ENCODE results near the gene DAPK1. TPM values are rescaled to one million over a fixed set of nuclear protein-coding genes. Genes with fewer than 3 reads are reported as not detected.

Gene DAPK1
- total and polyA plus RNA-seq, 4 donors: 33.0 to 301 (median 94.1) TPM

GRCh38 chr9:87518702-87519335, 21.2 kb downstream of the DAPK1 start:
- Histone ChIP-seq H3K4me3 (no peak overlapping the region), H3K4me1 (ENCODE audit: control insufficient read depth in 5 of 5, insufficient read depth in 5 of 5, low read length in 5 of 5) (peaks cover 0 to 54% (median 21%) of the 10 kb centered on the region in 5 donors), H3K9me3 (ENCODE audit: control insufficient read depth in 4 of 4, insufficient read depth in 3 of 4, low read length in 3 of 4) (peaks cover 0 to 1% (median 0%) of the 10 kb centered on the region in 4 donors), H3K27me3 (ENCODE audit: control insufficient read depth in 3 of 3, insufficient read depth in 3 of 3, low read length in 2 of 3) (no peaks in the 10 kb centered on the region), H3K9ac (ENCODE audit: insufficient read depth in 1 of 2, low read length in 2 of 2) (no peak overlapping the region), H3K36me3 (ENCODE audit: control insufficient read depth in 4 of 4, insufficient read depth in 4 of 4, low read length in 4 of 4) (peaks cover 0 to 9% (median 2%) of the 10 kb centered on the region in 4 donors), H3K27ac (ENCODE audit: low read depth in 1 of 2, low read length in 1 of 2) (no peak overlapping the region)
- peak; percentile 81 to 97 (median 92) for DNase-seq
- TF ChIP-seq, protein P1, sequence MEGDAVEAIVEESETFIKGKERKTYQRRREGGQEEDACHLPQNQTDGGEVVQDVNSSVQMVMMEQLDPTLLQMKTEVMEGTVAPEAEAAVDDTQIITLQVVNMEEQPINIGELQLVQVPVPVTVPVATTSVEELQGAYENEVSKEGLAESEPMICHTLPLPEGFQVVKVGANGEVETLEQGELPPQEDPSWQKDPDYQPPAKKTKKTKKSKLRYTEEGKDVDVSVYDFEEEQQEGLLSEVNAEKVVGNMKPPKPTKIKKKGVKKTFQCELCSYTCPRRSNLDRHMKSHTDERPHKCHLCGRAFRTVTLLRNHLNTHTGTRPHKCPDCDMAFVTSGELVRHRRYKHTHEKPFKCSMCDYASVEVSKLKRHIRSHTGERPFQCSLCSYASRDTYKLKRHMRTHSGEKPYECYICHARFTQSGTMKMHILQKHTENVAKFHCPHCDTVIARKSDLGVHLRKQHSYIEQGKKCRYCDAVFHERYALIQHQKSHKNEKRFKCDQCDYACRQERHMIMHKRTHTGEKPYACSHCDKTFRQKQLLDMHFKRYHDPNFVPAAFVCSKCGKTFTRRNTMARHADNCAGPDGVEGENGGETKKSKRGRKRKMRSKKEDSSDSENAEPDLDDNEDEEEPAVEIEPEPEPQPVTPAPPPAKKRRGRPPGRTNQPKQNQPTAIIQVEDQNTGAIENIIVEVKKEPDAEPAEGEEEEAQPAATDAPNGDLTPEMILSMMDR (IDR thresholded peaks at IDR 0.05; ENCODE audit: control extremely low read depth, extremely low read depth): no peak
- 18 to 36% methylated on average over 12 of the region's 12 CpGs for WGBS, 2 donors
- peak; percentile 66 for ATAC-seq (ENCODE audit: insufficient read depth, low FRiP score)

GRCh38 chr9:87519461-87519860, 21.8 kb downstream of the DAPK1 start:
- TF ChIP-seq, protein P1 (IDR thresholded peaks at IDR 0.05; ENCODE audit: control extremely low read depth, extremely low read depth): no peak
- Histone ChIP-seq H3K36me3 (ENCODE audit: control insufficient read depth in 4 of 4, insufficient read depth in 4 of 4, low read length in 4 of 4) (peaks cover 0 to 15% (median 4%) of the 10 kb centered on the region in 4 donors), H3K4me3 (no peak overlapping the region), H3K27ac (ENCODE audit: low read depth in 1 of 2, low read length in 1 of 2) (no peak overlapping the region), H3K9ac (ENCODE audit: insufficient read depth in 1 of 2, low read length in 2 of 2) (no peak overlapping the region), H3K27me3 (ENCODE audit: control insufficient read depth in 3 of 3, insufficient read depth in 3 of 3, low read length in 2 of 3) (no peaks in the 10 kb centered on the region), H3K4me1 (ENCODE audit: control insufficient read depth in 5 of 5, insufficient read depth in 5 of 5, low read length in 5 of 5) (peaks cover 0 to 53% (median 21%) of the 10 kb centered on the region in 5 donors), H3K9me3 (ENCODE audit: control insufficient read depth in 4 of 4, insufficient read depth in 3 of 4, low read length in 3 of 4) (peaks cover 0 to 1% (median 0%) of the 10 kb centered on the region in 4 donors)
- WGBS, 2 donors: 59 to 88% methylated on average over 3 of the region's 3 CpGs
- ATAC-seq (ENCODE audit: insufficient read depth, low FRiP score): no peak
- no peak for DNase-seq

GRCh38 chr9:87520172-87520683, 22.6 kb downstream of the DAPK1 start:
- TF ChIP-seq, protein P1 (IDR thresholded peaks at IDR 0.05; ENCODE audit: control extremely low read depth, extremely low read depth): no peak
- H3K4me3 ChIP-seq: no peak overlapping the region
- DNase-seq (no peak), ATAC-seq (ENCODE audit: insufficient read depth, low FRiP score) (no peak)
- peaks cover 0 to 1% (median 0%) of the 10 kb centered on the region in 4 donors for H3K9me3 ChIP-seq (ENCODE audit: control insufficient read depth in 4 of 4, insufficient read depth in 3 of 4, low read length in 3 of 4)
- H3K27ac ChIP-seq (ENCODE audit: low read depth in 1 of 2, low read length in 1 of 2): no peak overlapping the region
- H3K27me3 ChIP-seq (ENCODE audit: control insufficient read depth in 3 of 3, insufficient read depth in 3 of 3, low read length in 2 of 3): no peaks in the 10 kb centered on the region
- no peak overlapping the region for H3K9ac ChIP-seq (ENCODE audit: insufficient read depth in 1 of 2, low read length in 2 of 2)
- 49 to 65% methylated on average over 6 of the region's 6 CpGs for WGBS, 2 donors
- peaks cover 0 to 21% (median 6%) of the 10 kb centered on the region in 4 donors for H3K36me3 ChIP-seq (ENCODE audit: control insufficient read depth in 4 of 4, insufficient read depth in 4 of 4, low read length in 4 of 4)
- peaks cover 0 to 49% (median 21%) of the 10 kb centered on the region in 5 donors for H3K4me1 ChIP-seq (ENCODE audit: control insufficient read depth in 5 of 5, insufficient read depth in 5 of 5, low read length in 5 of 5)

Measured in lung (tissue), 12 donors.